Natural killer cell (primary cell): ENCODE data around the gene TMEM187. TPM values are rescaled to one million over a fixed set of nuclear protein-coding genes. Genes with fewer than 3 reads are reported as not detected.
A peak's percentile ranks its signal among the peaks of the same experiment; 100 is the strongest.

Source experiments
- ATAC-seq, 3 donors: fragments of 150-1000 bp in 2 of 3; fragments of 200-7000 bp in 1 of 3; cut with Tn5 transposase; 1 replicate in 1 of 3; 2 replicates in 2 of 3; pipeline ENCODE4 v1.10.0; 2021; ENCODE audit warnings: mild to moderate bottlenecking in 2 of 3, moderate library complexity in 2 of 3
- DNase-seq, 2 donors: peaks; one replicate each; pipeline versions ENCODE4 v3.0.0 to v3.0.0-alpha.2; 2013 to 2021; ENCODE audit warnings: mixed read lengths in 1 of 2
- H3K27ac ChIP-seq: one replicate; pipeline ENCODE4 v1.5.1; 2013; ENCODE audit warnings: mild to moderate bottlenecking, low read length
- H3K27me3 ChIP-seq: one replicate; pipeline ENCODE4 v1.6.1; 2013; ENCODE audit warnings: low read length; ENCODE audit not compliant: control insufficient read depth, insufficient read depth
- H3K36me3 ChIP-seq: one replicate; pipeline ENCODE4 v1.6.1; 2013; ENCODE audit warnings: low read length; ENCODE audit not compliant: control insufficient read depth, insufficient read depth
- H3K4me1 ChIP-seq: one replicate; pipeline ENCODE4 v1.6.1; 2013; ENCODE audit warnings: low read length; ENCODE audit not compliant: control insufficient read depth, insufficient read depth
- H3K4me3 ChIP-seq: one replicate; pipeline ENCODE4 v1.5.1; 2013; ENCODE audit warnings: low read length
- H3K9me3 ChIP-seq: one replicate; pipeline ENCODE4 v1.6.1; 2013; ENCODE audit warnings: low read length; ENCODE audit not compliant: control insufficient read depth, insufficient read depth
- H3K27ac Mint-ChIP-seq, 2 donors: one replicate each; pipeline ENCODE4 v1.8.0; 2022; ENCODE audit warnings: mild to moderate bottlenecking in 2 of 2, mixed read lengths in 2 of 2, moderate library complexity in 1 of 2
- H3K27me3 Mint-ChIP-seq, 2 donors: one replicate each; pipeline ENCODE4 v1.8.0; 2022; ENCODE audit warnings: low read depth in 2 of 2, mixed read lengths in 2 of 2
- H3K36me3 Mint-ChIP-seq: one replicate; pipeline ENCODE4 v1.8.0; 2022; ENCODE audit warnings: mixed read lengths
- H3K4me1 Mint-ChIP-seq, 2 donors: one replicate each; pipeline ENCODE4 v1.8.0; 2022; ENCODE audit warnings: mixed read lengths in 2 of 2
- H3K4me3 Mint-ChIP-seq: one replicate; pipeline ENCODE4 v1.8.0; 2022; ENCODE audit warnings: mild to moderate bottlenecking, moderate library complexity, mixed read lengths
- H3K9me3 Mint-ChIP-seq, 2 donors: one replicate each; pipeline ENCODE4 v1.8.0; 2022; ENCODE audit warnings: mixed read lengths in 2 of 2
- WGBS: methylation state at CpG from one replicate; pipeline ENCODE4 v1.1.7; 2013; ENCODE audit warnings: missing lambda C conversion rate; ENCODE audit not compliant: insufficient coverage; 5-methylcytosine and 5-hydroxymethylcytosine counted together
- intact Hi-C: fragments of 100-400 bp; cut with micrococcal nuclease; formaldehyde crosslinking; loops from one replicate; pipeline ENCODE4 v1.14.2; 2022
- total RNA-seq, 4 donors: library from RNA; stranded (reverse); fragments of 120-200 nt in 1 of 4; gene quantifications; one replicate each; pipeline versions ENCODE4 v1.2.3 to v1.2.4, GENCODE V29; 2013 to 2022
- TF ChIP-seq, protein P1 (sequence below): fragments of 200-600 bp; IDR thresholded peaks from one replicate; pipeline ENCODE4 v1.8.0; 2022; ENCODE audit warnings: antibody characterized with exemption

The TMEM187 gene, protein sequence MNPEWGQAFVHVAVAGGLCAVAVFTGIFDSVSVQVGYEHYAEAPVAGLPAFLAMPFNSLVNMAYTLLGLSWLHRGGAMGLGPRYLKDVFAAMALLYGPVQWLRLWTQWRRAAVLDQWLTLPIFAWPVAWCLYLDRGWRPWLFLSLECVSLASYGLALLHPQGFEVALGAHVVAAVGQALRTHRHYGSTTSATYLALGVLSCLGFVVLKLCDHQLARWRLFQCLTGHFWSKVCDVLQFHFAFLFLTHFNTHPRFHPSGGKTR
- 1 to 10 TPM; 1.2 to 4.3 (median 1.4) TPM for total RNA-seq
- total RNA-seq (2013) = 4.4 TPM

DNA sequence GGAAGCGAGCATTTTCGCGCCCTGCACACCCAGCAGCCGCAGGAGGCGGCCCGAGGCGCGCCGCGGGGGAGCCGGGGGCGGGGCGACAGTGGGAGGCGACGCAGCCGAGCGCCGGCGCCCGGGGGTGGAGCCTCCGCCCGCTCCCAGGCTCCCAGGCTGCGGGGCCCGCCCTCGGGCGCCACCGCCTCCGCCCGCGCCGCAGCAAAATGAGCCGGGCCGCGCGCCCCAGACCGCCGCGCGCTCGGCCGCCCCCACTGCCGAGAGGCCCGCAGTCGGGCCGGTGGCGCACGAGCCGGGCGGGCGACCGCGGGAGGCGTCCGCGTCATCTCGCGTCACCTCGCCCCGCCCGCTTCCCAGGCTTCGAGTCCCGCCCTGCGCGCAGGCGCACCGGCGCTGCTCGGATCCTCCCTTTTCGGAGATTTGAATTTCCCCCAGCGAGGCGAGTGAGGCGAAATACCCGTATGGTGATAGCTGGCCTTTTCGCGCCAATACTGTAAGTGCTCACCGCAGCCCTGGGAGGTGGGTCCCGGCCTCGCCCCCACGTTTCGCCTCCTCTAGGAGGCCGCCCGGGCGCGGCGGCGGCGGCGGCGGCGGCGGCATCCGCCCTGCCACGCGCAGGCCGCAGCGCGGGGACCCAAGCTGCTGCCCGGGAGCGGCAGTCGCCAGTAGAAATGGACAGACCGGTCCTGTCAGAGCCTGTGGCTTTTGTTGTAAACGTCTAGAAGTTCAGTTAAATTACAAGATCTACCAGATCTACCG, at the start of gene TMEM187:
Gene TMEM187 (plus strand): TSS at position 387 of the 759 bp plus-strand sequence. CDS start 9,309 bp downstream, outside the sequence.
- Mint-ChIP-seq H3K4me1 (peaks cover 32 to 33% of the 10 kb centered on the region in 2 donors), H3K4me3 (peak within 1 kb of the TSS; percentile 100), H3K27me3 (no peaks in the 10 kb centered on the region), H3K27ac (peak within 1 kb of the TSS; percentile 99 to 100), H3K36me3 (no peaks in the 10 kb centered on the region), H3K9me3 (no peaks in the 10 kb centered on the region)
- intact Hi-C loops = no loop called here
- TF ChIP-seq, protein P1, sequence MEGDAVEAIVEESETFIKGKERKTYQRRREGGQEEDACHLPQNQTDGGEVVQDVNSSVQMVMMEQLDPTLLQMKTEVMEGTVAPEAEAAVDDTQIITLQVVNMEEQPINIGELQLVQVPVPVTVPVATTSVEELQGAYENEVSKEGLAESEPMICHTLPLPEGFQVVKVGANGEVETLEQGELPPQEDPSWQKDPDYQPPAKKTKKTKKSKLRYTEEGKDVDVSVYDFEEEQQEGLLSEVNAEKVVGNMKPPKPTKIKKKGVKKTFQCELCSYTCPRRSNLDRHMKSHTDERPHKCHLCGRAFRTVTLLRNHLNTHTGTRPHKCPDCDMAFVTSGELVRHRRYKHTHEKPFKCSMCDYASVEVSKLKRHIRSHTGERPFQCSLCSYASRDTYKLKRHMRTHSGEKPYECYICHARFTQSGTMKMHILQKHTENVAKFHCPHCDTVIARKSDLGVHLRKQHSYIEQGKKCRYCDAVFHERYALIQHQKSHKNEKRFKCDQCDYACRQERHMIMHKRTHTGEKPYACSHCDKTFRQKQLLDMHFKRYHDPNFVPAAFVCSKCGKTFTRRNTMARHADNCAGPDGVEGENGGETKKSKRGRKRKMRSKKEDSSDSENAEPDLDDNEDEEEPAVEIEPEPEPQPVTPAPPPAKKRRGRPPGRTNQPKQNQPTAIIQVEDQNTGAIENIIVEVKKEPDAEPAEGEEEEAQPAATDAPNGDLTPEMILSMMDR = no peak
- H3K27ac ChIP-seq = peak within 1 kb of the TSS; percentile 100
- peak within 1 kb of the TSS; percentile 97 for H3K4me3 ChIP-seq
- no peaks in the 10 kb centered on the region for H3K27me3 ChIP-seq
- no peaks in the 10 kb centered on the region for H3K9me3 ChIP-seq
- H3K36me3 ChIP-seq = no peaks in the 10 kb centered on the region
- ATAC-seq (peak; percentile 61 to 76 (median 63)), DNase-seq (peak; percentile 83 to 94)
- WGBS = under 1% methylated on average over 102 of the region's 103 CpGs
- peaks cover 42% of the 10 kb centered on the region for H3K4me1 ChIP-seq

- H3K27me3 Mint-ChIP-seq = no peaks in the 10 kb centered on the region
- Histone ChIP-seq H3K4me3 (no peak overlapping the region), H3K36me3 (peaks cover 21% of the 10 kb centered on the region), H3K27me3 (no peaks in the 10 kb centered on the region), H3K4me1 (peaks cover 69% of the 10 kb centered on the region), H3K27ac (peak overlapping the region; percentile 25), H3K9me3 (no peaks in the 10 kb centered on the region)
- peak overlapping the region; percentile 91 to 96 for H3K27ac Mint-ChIP-seq
- H3K36me3 Mint-ChIP-seq = no peaks in the 10 kb centered on the region
- ATAC-seq = no peak
- no peaks in the 10 kb centered on the region for H3K9me3 Mint-ChIP-seq
- peak in 1 of 2 donors; percentile 36 for DNase-seq
- intact Hi-C loops = loop anchor here (10.0 kb wide), 1 partner anchor 172 kb away; the partner anchor contains the start of gene MECP2
- TF ChIP-seq, protein P1 = no peak
- H3K4me1 Mint-ChIP-seq = peaks cover 31 to 51% of the 10 kb centered on the region in 2 donors
- WGBS = 44% methylated on average over 25 of the region's 25 CpGs
- peak overlapping the region; percentile 90 for H3K4me3 Mint-ChIP-seq
Observed at GRCh38 chrX:153922932-153923857, 49.4 kb upstream of the TMEM187 start.

DNA sequence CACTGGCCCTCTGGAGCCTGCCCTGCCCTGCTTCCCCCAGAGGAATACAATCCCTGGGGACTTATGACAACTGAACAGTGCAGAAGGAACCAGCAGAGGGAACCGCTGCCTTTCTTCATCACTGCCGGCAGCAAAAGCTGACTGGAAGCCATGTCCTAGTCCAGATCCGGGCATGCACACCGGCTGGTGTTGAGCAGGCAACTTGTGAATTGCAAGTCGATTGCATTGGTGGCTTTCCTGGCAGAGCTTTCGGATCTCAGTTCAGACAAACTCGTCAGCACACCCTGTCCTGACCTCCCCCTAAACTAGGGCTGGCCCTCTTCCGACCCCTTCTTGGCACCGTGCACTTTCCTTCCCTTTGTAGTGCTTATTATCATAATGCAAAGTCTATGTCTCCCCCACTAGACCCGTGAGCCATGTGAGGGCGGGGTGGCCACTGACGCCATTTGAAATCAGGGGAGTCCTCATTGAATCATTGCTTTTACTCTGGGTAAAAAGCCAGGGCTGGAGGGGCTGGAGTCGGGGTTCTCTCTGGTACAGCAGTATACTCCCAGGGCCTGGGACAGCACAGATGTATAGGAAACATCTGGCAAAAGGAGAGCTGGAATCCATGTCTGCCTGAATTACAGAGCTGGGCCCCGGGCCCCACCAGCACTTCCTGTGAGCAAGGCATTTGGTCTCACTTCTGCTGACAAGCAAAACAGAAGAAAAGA, 48.2 kb upstream of the TMEM187 start:
- Mint-ChIP-seq H3K9me3 (no peaks in the 10 kb centered on the region), H3K27ac (peak overlapping the region; percentile 91 to 96), H3K27me3 (no peaks in the 10 kb centered on the region), H3K36me3 (no peaks in the 10 kb centered on the region), H3K4me3 (peak overlapping the region; percentile 90), H3K4me1 (peaks cover 35 to 56% of the 10 kb centered on the region in 2 donors)
- peaks cover 13% of the 10 kb centered on the region for H3K36me3 ChIP-seq
- H3K9me3 ChIP-seq = no peaks in the 10 kb centered on the region
- peak overlapping the region; percentile 83 for H3K27ac ChIP-seq
- peaks cover 79% of the 10 kb centered on the region for H3K4me1 ChIP-seq
- peak in 1 of 2 donors; percentile 75 for DNase-seq
- peak overlapping the region; percentile 73 for H3K4me3 ChIP-seq
- TF ChIP-seq, protein P1 = no peak
- intact Hi-C loops = loop anchor here (1.0 to 10.0 kb wide), 2 partner anchors 23 to 170 kb away; partner anchors contain the start of gene MECP2
- no peaks in the 10 kb centered on the region for H3K27me3 ChIP-seq
- 3% methylated on average over 14 of the region's 14 CpGs for WGBS
- ATAC-seq = no peak
